GM18526 (cell line): Measurements from ENCODE around the gene RASGRP3.
A peak's percentile ranks its signal among the peaks of the same experiment; 100 is the strongest.

Experiments used
- POLR2A ChIP-seq: IDR thresholded peaks from 3 replicates; pipeline ENCODE4 v1.6.1; 2011; ENCODE audit not compliant: insufficient read length; ENCODE audit errors: extremely low read depth

Gene RASGRP3

DNA sequence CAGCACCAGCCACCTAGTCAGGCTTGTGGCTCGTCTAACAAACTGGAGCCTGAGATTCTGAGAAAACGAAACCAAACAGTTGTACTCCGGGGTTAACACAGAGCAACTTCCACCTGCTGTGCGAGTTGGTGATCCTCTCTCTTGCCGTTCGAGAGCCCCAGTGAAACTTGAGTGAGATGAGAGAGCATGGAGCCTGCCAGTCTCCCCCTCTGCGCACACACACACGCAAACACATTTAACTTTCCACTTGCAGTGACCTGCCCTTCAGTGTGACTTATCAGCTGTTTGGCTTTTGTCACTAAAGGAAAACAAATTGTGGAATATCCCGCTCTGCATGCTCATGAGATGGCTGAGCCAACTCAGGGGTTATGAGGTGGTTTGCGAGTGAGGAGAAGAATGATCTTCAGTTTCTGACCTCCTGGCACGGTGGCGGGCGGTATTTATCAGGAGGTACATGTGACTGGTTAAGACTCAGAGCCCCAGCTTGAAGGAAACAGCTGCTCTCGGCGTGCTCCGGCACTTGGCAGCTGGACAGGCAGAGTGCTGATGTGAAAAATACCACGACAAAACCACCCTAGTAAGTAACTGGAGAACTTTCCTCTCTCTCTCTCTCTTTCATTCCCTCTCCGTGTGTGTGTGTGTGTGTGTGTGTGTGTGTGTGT, at the start of gene RASGRP3:
Gene RASGRP3 (plus strand): TSS at position 519 of the 662 bp plus-strand sequence. CDS start 38,488 bp downstream, outside the sequence.
- peak; percentile 84 for TF ChIP-seq POLR2A

GRCh38 chr2:33426666-33427231, 49.7 kb upstream of the RASGRP3 start:
- TF ChIP-seq POLR2A, result no peak

- no peak for TF ChIP-seq POLR2A
Observed at GRCh38 chr2:33430077-33430476, 46.4 kb upstream of the RASGRP3 start.

DNA sequence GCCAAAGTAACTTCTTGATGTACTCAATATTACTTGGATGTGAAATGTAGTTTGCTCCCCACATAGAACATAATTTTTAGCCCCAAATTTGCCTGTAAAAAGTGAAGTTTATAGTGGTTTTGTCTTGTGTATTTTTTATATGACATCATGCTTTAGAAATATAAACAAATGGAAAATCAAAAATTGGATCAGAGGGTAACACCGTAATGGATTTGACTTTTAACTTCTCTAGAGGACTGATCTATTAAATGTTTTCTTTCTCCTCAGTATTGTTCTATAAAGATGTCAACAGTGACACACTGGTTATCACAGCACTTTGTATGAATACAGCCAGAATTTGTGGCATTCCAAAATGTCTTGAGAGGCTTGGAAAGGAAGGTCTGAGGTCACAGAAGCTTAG, 45.6 kb upstream of the RASGRP3 start:
- TF ChIP-seq POLR2A, result no peak

DNA sequence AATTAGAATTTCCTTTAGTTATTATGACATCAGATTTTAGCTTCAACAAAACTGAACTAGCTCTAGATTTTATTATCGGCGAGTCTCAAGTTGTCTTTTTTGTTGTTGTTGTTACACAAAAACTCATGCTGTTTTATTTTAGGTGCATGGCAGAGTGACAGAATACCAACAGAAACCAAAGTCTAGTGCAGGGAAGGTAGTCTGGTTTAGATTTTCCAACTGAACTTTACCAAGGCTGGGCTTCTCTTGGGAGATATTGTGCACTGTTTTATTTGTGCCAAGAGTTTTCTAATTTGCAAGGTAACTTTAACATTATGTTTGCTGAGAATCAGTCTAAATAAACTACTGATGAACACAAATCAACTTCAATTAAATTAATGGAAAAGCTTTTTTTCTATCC, 43.6 kb upstream of the RASGRP3 start:
- TF ChIP-seq POLR2A, result no peak

DNA sequence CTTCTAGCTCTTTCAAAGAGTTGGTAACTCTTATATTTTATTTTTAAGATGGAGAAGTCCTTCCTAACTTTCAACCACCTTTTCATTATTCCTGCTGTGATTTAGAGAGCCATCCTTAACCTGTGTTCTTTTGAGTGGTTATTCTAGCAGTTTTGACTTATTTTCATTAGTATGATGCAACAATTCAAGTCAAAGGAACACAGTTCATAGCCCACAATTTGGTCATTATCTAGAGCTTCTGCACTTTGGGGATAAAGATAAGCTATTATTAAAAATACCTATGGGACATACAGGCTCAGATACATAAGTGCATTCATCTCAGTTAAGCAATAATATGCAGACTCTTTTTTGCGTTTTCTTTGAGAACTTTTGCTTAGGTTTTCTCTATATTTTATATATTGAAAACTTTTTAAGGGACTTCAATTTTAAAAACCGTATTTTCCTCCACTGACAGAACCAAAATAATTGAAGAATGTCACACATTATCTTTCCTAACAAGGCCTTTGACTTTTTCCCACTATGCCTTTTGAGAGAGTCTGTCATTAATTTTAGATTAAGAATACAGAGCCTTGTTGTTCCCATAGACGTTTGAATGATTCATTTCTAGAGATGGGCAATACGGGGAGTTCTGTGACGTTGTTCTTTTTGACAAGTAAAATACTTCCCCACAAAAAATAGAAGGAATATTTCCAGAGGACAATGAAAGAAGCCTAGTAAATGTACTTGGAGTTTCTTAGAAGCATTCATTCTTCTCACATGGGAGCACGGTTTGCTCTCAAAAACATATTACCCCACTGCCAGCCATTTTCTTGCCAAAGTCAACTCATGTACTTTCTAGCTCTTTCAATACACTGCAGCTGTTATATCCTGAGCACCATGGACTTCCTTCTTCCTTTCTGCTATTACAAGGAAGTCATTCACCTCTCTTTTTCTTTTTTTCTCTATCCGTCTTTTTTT, 42.9 kb upstream of the RASGRP3 start:
- TF ChIP-seq POLR2A, result no peak

GRCh38 chr2:33435518-33435917, 40.9 kb upstream of the RASGRP3 start:
- no peak for TF ChIP-seq POLR2A

- no peak for TF ChIP-seq POLR2A
Observed at GRCh38 chr2:33436083-33436482, 40.4 kb upstream of the RASGRP3 start.

GRCh38 chr2:33437297-33437696, 39.2 kb upstream of the RASGRP3 start:
- no peak for TF ChIP-seq POLR2A

DNA sequence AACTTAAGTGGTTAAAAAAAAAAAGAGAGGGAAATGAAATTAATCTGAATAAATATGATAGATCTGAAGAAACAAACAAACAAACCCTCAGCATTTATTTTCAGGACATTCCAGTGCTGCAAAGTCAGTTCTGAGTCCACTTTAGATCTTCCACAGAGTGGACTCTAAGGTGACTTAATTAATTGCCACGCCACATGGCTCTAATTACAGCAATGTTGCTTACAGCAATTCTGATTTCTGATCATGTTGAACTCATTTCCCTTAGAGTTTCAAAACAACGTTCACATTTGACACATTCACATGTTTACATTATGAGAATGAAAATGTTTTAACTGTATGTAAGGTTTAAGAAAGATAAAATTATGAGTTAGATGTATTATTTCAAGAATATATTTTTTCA, 38.6 kb upstream of the RASGRP3 start:
- TF ChIP-seq POLR2A, result no peak

DNA sequence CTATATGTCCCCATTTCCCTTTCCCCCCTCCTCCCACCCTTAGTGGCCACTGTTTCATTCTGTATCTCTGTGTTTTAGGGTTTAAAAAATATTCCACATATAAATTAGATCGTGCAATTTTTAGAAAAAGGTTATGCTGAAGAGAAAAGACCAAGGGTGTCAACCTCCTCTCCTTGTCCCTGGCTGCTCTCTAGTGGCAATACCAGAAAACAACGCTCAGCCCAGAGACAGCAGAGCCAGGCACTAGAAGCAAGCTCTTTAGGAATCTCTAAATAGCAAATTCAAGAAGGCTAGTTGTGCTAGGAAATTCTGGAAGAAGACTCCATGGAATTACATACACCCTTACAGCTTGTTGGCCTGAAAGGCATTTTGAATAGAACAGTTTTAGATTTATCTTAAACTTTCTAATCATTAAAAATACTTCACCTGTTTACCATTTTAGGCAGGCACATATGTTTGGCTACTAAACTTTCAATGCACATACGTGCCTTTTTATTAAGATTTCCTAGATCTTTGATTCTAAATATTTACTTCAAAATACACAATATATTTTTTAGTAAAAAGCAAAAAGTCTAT, 35.1 kb upstream of the RASGRP3 start:
- TF ChIP-seq POLR2A, result no peak

DNA sequence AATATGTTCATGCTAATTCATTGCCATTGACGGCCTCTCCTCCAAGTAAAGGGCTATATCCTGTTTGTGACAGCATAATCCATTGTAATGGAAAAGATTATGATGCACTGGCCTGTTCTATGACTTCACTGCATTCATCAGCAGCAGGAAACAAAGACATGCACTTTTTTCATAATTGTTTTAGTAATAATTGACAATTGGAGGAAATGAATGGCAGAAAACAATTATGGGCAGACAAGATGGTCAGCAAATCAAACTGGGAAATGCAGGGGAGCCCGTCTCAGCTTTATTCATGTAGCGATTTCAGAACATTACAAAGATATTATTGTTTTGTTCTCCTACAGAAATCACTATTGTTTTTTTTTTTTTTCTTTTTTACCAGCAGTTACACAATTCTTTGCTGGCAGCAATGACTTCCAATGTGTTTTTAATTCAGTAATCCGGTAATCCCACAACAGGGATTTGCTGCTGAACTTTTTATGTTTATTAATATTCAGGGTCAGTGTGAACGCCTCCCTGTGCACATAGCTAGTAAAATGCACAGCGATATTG, 33.8 kb upstream of the RASGRP3 start:
- TF ChIP-seq POLR2A, result no peak

GRCh38 chr2:33443274-33443829, 33.1 kb upstream of the RASGRP3 start:
- TF ChIP-seq POLR2A, result no peak

DNA sequence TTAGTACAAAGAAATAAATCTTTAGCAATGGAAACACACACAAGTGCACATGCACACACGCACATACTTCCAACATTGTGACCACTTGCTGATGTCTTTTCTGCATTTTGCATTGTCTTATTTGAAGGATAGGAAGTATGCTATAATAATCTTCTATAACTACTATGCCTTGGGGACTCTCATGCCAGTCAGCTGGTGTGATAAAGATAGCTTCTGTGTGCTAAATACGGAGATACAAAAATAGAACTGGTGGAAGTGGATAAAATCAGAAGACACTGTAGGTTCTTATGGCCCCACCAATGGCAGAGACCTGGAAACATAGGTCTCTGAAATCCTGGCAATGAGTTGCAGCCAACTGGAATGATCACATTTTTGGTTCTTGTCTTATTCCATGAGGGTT, 31.5 kb upstream of the RASGRP3 start:
- no peak for TF ChIP-seq POLR2A

DNA sequence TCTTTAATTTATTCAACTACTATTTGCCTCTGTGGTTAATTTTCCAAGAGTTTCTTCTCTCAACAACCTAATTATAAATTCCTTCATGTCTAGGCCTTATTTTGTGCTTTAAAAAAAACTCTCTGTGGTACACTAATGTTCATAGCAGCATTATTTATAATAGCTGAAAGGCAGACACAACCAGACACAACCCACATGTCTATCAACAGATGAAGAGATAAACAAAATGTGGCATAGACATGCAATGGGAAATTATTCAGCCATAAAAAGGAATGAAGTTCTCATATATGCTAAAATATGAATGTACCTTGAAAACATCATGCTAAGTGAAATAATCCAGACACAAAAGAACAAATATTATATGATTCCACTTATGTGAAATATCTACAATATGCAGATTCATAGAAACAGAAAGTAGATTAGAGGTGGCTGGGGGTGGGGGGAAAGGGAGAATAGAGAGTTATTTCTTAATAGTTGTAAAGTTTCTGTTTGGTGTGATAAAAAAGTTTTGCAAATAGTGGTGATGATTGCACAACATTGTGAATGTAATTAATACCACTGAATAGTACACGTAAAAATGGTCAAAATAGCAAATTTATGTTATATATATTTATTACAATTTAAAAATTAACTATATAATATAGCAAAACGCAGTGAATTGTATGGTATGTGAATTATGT, 28.1 kb upstream of the RASGRP3 start:
- TF ChIP-seq POLR2A, result no peak

DNA sequence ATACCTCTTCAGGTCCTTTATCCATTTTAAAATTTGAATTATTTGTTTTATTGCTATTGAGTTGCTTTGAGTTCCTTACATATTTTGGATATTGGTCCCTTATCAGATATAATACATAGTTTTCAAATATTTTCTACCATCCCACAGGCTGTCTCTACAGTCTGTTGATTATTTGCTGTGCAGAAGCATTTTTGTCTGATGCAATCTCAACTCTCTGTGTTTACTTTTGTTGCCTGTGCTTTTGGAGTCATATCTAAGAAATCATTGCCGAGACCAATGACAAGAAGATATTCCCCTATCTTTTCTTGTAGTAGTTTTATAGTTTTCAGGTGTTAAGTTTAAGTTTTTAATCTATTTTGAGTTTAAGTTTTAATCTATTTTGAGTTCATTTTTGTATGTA, 25.2 kb upstream of the RASGRP3 start:
- TF ChIP-seq POLR2A, result no peak
